Endothelial cell (in vitro differentiated cells): ENCODE results near the gene RGS3. TPM values are rescaled to one million over a fixed set of nuclear protein-coding genes. Genes with fewer than 3 reads are reported as not detected.

ENCODE experiments used
- DNase-seq: peaks from one replicate; pipeline ENCODE4 v3.0.0; 2021; ENCODE audit warnings: low spot score
- H3K27ac Mint-ChIP-seq: one replicate; pipeline ENCODE4 v1.8.0; 2021; ENCODE audit warnings: mixed read lengths, inconsistent platforms; ENCODE audit not compliant: unreplicated experiment
- H3K27me3 Mint-ChIP-seq: one replicate; pipeline ENCODE4 v1.8.0; 2021; ENCODE audit warnings: mild to moderate bottlenecking, moderate library complexity, mixed read lengths, inconsistent platforms; ENCODE audit not compliant: unreplicated experiment
- H3K36me3 Mint-ChIP-seq: one replicate; pipeline ENCODE4 v1.8.0; 2021; ENCODE audit warnings: mild to moderate bottlenecking, low read depth, mixed read lengths, inconsistent platforms; ENCODE audit not compliant: unreplicated experiment
- H3K4me1 Mint-ChIP-seq: one replicate; pipeline ENCODE4 v1.8.0; 2021; ENCODE audit warnings: mild to moderate bottlenecking, mixed read lengths, inconsistent platforms; ENCODE audit not compliant: unreplicated experiment
- H3K4me3 Mint-ChIP-seq: one replicate; pipeline ENCODE4 v1.8.0; 2021; ENCODE audit warnings: mild to moderate bottlenecking, mixed read lengths, inconsistent platforms; ENCODE audit not compliant: unreplicated experiment
- H3K9me3 Mint-ChIP-seq: one replicate; pipeline ENCODE4 v1.8.0; 2021; ENCODE audit warnings: mixed read lengths, inconsistent platforms; ENCODE audit not compliant: unreplicated experiment
- CTCF ChIP-seq: fragments of 200-600 bp; sonication (generic); IDR thresholded peaks from one replicate; pipeline ENCODE4 v1.5.0; 2021; ENCODE audit warnings: antibody characterized with exemption; ENCODE audit not compliant: unreplicated experiment
- total RNA-seq: library from RNA; stranded (reverse); fragmentation: NEBNext Ultra II Directional; extraction: Animal tissue kit (Norgen Biotek cat#: 25700); gene quantifications from one replicate; pipeline ENCODE4 v1.2.1, GENCODE V29; 2021; ENCODE audit not compliant: unreplicated experiment

RGS3 gene
- total RNA-seq, 1 donor from 2014 or later: 474 TPM

GRCh38 chr9:113592876-113593575 lies 129.5 kb downstream of the RGS3 start:
- H3K27ac Mint-ChIP-seq: peak overlapping the region; percentile 94
- no peak for TF ChIP-seq CTCF
- H3K9me3 Mint-ChIP-seq: no peaks in the 10 kb centered on the region
- H3K36me3 Mint-ChIP-seq: peaks cover 24% of the 10 kb centered on the region
- peak overlapping the region; percentile 78 for H3K4me3 Mint-ChIP-seq
- peaks cover 20% of the 10 kb centered on the region for H3K27me3 Mint-ChIP-seq
- no peak for DNase-seq
- peaks cover 74% of the 10 kb centered on the region for H3K4me1 Mint-ChIP-seq

- Mint-ChIP-seq H3K27me3 (peaks cover 21% of the 10 kb centered on the region), H3K4me3 (peak overlapping the region; percentile 95), H3K9me3 (no peaks in the 10 kb centered on the region), H3K36me3 (peaks cover 20% of the 10 kb centered on the region), H3K4me1 (peaks cover 69% of the 10 kb centered on the region), H3K27ac (peak overlapping the region; percentile 94)
- no peak for TF ChIP-seq CTCF
- DNase-seq: peak; percentile 93
Measured at GRCh38 chr9:113593682-113594281, 130.3 kb downstream of the RGS3 start.

- Mint-ChIP-seq H3K9me3 (no peaks in the 10 kb centered on the region), H3K27me3 (peaks cover 27% of the 10 kb centered on the region), H3K4me3 (peak overlapping the region; percentile 95), H3K36me3 (peaks cover 20% of the 10 kb centered on the region), H3K27ac (peak overlapping the region; percentile 94), H3K4me1 (peaks cover 69% of the 10 kb centered on the region)
- DNase-seq: no peak
- no peak for TF ChIP-seq CTCF
Measured at GRCh38 chr9:113594484-113595299, 131.2 kb downstream of the RGS3 start.

- Mint-ChIP-seq H3K27ac (peak overlapping the region; percentile 93), H3K36me3 (peaks cover 20% of the 10 kb centered on the region), H3K4me3 (peak overlapping the region; percentile 95), H3K4me1 (peaks cover 65% of the 10 kb centered on the region), H3K9me3 (no peaks in the 10 kb centered on the region), H3K27me3 (peaks cover 31% of the 10 kb centered on the region)
- DNase-seq: no peak
- TF ChIP-seq CTCF: no peak
Measured at GRCh38 chr9:113596616-113597320, 133.2 kb downstream of the RGS3 start.
